HepG2 (cell line): Measurements from ENCODE around the gene H6PD. TPM values are rescaled to one million over a fixed set of nuclear protein-coding genes. Genes with fewer than 3 reads are reported as not detected.

Source experiments
- ATAC-seq: fragments of 200-7000 bp; cut with Tn5 transposase; 3 replicates; pipeline ENCODE4 v1.9.1; 2020; ENCODE audit warnings: mild to moderate bottlenecking, moderate library complexity
- BruUV-seq: library from RNA; stranded (reverse); fragments of 400-500 nt; replicated peaks from 2 replicates; lab custom pipeline; 2021; lab: Mats Ljungman, UMichigan
- CTCF ChIA-PET: fragments of 300-600 bp; formaldehyde crosslinking; extraction: SDS; loops from one replicate; lab custom pipeline; 2021; ENCODE audit warnings: low total read pairs, inconsistent platforms, low intra/inter-chr PET ratio; lab: Yijun Ruan, JAX
- POLR2A ChIA-PET: fragments of 350-600 bp; sonication (Branson Sonifier 250); formaldehyde crosslinking; loops from one replicate; lab custom pipeline; 2020; ENCODE audit warnings: antibody characterized with exemption, inconsistent platforms; lab: Yijun Ruan, JAX
- DNase-seq: peaks from one replicate; pipeline ENCODE4 v3.0.0-alpha.2; 2015; ENCODE audit warnings: low spot score
- FAIRE-seq: peaks from 3 replicates; lab custom pipeline; 2011; peaks lifted over from hg19 to GRCh38; lab: Jason Lieb, UNC
- H2AFZ ChIP-seq: one replicate; pipeline ENCODE4 v1.6.1; 2011; ENCODE audit warnings: low read length, inconsistent platforms
- H3K27ac ChIP-seq: fragments of 300-600 bp; 3 replicates; pipeline ENCODE4 v1.8.0; 2011; ENCODE audit warnings: mixed run types, mild to moderate bottlenecking, mixed read lengths, low read length, inconsistent platforms; ENCODE audit not compliant: insufficient read depth; ENCODE audit errors: extremely low read length
- H3K27me3 ChIP-seq, 2 experiments: fragments of 200-600 bp in 1 of 2; 2 replicates in 1 of 2; 3 replicates in 1 of 2; pipeline versions ENCODE4 v1.6.0 to v1.8.0; 2011; ENCODE audit warnings: low read length in 2 of 2, mild to moderate bottlenecking in 2 of 2, moderate library complexity in 2 of 2, inconsistent platforms in 1 of 2; ENCODE audit not compliant: insufficient read depth in 2 of 2, control insufficient read depth in 1 of 2
- H3K36me3 ChIP-seq, 2 experiments: fragments of 200-600 bp in 1 of 2; replicated peaks in 1 of 2; 2 replicates in 1 of 2; 3 replicates in 1 of 2; pipeline versions ENCODE4 v1.5.1 to v1.8.0; 2011; ENCODE audit warnings: low read length in 2 of 2, inconsistent platforms in 1 of 2; ENCODE audit not compliant: insufficient read depth in 2 of 2, control insufficient read depth in 1 of 2
- H3K4me1 ChIP-seq: 2 replicates; pipeline ENCODE4 v1.5.1; 2012; ENCODE audit warnings: low read length, inconsistent platforms; ENCODE audit not compliant: insufficient read depth
- H3K4me2 ChIP-seq: 2 replicates; pipeline ENCODE4 v1.6.0; 2011; ENCODE audit warnings: low read depth, low read length, inconsistent platforms
- H3K4me3 ChIP-seq, 3 experiments: fragments of 200-600 bp in 1 of 3; sonication (generic), shearing (Covaris generic) in 1 of 3; replicated peaks in 1 of 3; 2 replicates each; pipeline ENCODE4 v1.5.1; 2011 to 2016; ENCODE audit warnings: low read length in 3 of 3, inconsistent platforms in 2 of 3, low read depth in 2 of 3, mild to moderate bottlenecking in 2 of 3, control low read depth in 1 of 3, mixed read lengths in 1 of 3; ENCODE audit not compliant: insufficient read depth in 1 of 3
- H3K79me2 ChIP-seq: one replicate; pipeline ENCODE4 v1.6.1; 2011; ENCODE audit warnings: low read length, inconsistent platforms; ENCODE audit not compliant: insufficient read depth
- H3K9ac ChIP-seq: 2 replicates; pipeline ENCODE4 v1.6.0; 2011; ENCODE audit warnings: mild to moderate bottlenecking, low read depth, low read length, inconsistent platforms; ENCODE audit not compliant: insufficient read depth
- H3K9me3 ChIP-seq: 2 replicates; pipeline ENCODE4 v1.5.1; 2012; ENCODE audit warnings: mild to moderate bottlenecking, low read length
- H4K20me1 ChIP-seq: 2 replicates; pipeline ENCODE4 v1.6.0; 2011; ENCODE audit warnings: inconsistent platforms, mild to moderate bottlenecking, low read length, moderate library complexity; ENCODE audit not compliant: insufficient read depth
- ADNP ChIP-seq: sonication (generic); formaldehyde crosslinking; IDR thresholded peaks from 2 replicates; pipeline ENCODE4 v1.4.0; 2020; ENCODE audit warnings: missing genetic modification reagents
- AHR ChIP-seq: IDR thresholded peaks from 2 replicates; pipeline ENCODE4 v1.6.1; 2018; ENCODE audit warnings: missing genetic modification reagents, missing compliant biosample characterization
- ELF3 ChIP-seq: IDR thresholded peaks from 2 replicates; pipeline ENCODE4 v1.6.1; 2016; ENCODE audit warnings: missing genetic modification reagents, missing compliant biosample characterization
- FOXP1 ChIP-seq, 2 experiments: fragments of 450-650 bp in 1 of 2; IDR thresholded peaks; 2 replicates each; pipeline ENCODE4 v1.6.1; 2017 to 2018; ENCODE audit warnings: antibody characterized with exemption in 1 of 2
- GATA4 ChIP-seq: sonication (generic); IDR thresholded peaks from 2 replicates; pipeline ENCODE4 v1.6.1; 2016; ENCODE audit warnings: antibody characterized with exemption, low read depth, borderline replicate concordance
- HMG20A ChIP-seq: IDR thresholded peaks from 2 replicates; pipeline ENCODE4 v1.6.1; 2016; ENCODE audit warnings: borderline replicate concordance
- HNRNPLL ChIP-seq: fragments of 200-400 bp; formaldehyde crosslinking; IDR thresholded peaks from 2 replicates; pipeline ENCODE4 v1.6.1; 2017; ENCODE audit warnings: mild to moderate bottlenecking, low read depth, low read length; ENCODE audit not compliant: poor library complexity, severe bottlenecking
- MEF2D ChIP-seq: sonication (generic); formaldehyde crosslinking; IDR thresholded peaks from 2 replicates; pipeline ENCODE4 v1.5.1; 2020; ENCODE audit warnings: mild to moderate bottlenecking, missing genetic modification reagents
- MYNN ChIP-seq: sonication (generic); formaldehyde crosslinking; IDR thresholded peaks from 2 replicates; pipeline ENCODE4 v1.4.0; 2020; ENCODE audit warnings: mild to moderate bottlenecking, low read depth, missing genetic modification reagents
- PTBP1 ChIP-seq: fragments of 200-400 bp; formaldehyde crosslinking; IDR thresholded peaks from 2 replicates; pipeline ENCODE4 v1.6.1; 2018; ENCODE audit warnings: low read length, low read depth; ENCODE audit not compliant: poor library complexity, severe bottlenecking
- YEATS4 ChIP-seq: sonication (generic); formaldehyde crosslinking; IDR thresholded peaks from 2 replicates; pipeline ENCODE4 v1.4.0; 2020; ENCODE audit warnings: missing genetic modification reagents, borderline replicate concordance
- ZBTB26 ChIP-seq: IDR thresholded peaks from 2 replicates; pipeline ENCODE4 v1.6.1; 2016; ENCODE audit warnings: missing compliant biosample characterization, missing genetic modification reagents, borderline replicate concordance
- WGBS: methylation state at CpG from one replicate; pipeline ENCODE4 v1.1.6; 2017; ENCODE audit warnings: low lambda C conversion rate; 5-methylcytosine and 5-hydroxymethylcytosine counted together
- in situ Hi-C: cut with HindIII; loops from 2 replicates; pipeline ENCODE4 v1.10.0; 2017; ENCODE audit warnings: low pct_unique_long_range_greater_than_20kb; ENCODE audit not compliant: extremely low pct_ligation_motif_present
- intact Hi-C: fragments of 100-400 bp; cut with micrococcal nuclease; formaldehyde crosslinking; loops from one replicate; pipeline ENCODE4 v1.10.0; 2022; ENCODE audit not compliant: unreplicated experiment
- polyA plus RNA-seq, 8 experiments: library from polyadenylated mRNA; depleted of rRNA in 3 of 8; stranded (reverse) in 7 of 8; unstranded in 1 of 8; fragments of >200 nt; fragmentation: Illumina TruSeq in 4 of 8; extraction: Trizol in 4 of 8; gene quantifications; 2 replicates each; pipeline versions ENCODE4 v1.2.1 to v1.2.3, GENCODE V29; 2011 to 2016; ENCODE audit warnings: low read depth in 4 of 8, missing spikeins in 1 of 8, mixed read lengths in 1 of 8; ENCODE audit not compliant: insufficient read depth in 1 of 8
- total RNA-seq, 5 experiments: library from RNA; depleted of rRNA; stranded (reverse); fragments of >200 nt; fragmentation: Illumina TruSeq; extraction: Trizol; gene quantifications; 2 replicates each; pipeline ENCODE4 v1.2.3, GENCODE V29; 2016; ENCODE audit warnings: low read depth in 1 of 5
- TF ChIP-seq, protein P1 (sequence below): sonication (generic); formaldehyde crosslinking; IDR thresholded peaks from 2 replicates; pipeline ENCODE4 v1.8.1; 2023; ENCODE audit warnings: mild to moderate bottlenecking, moderate library complexity, missing genetic modification reagents
- TF ChIP-seq, protein P2 (sequence below): sonication (generic); formaldehyde crosslinking; IDR thresholded peaks from 2 replicates; pipeline ENCODE4 v1.4.0; 2020; ENCODE audit warnings: mild to moderate bottlenecking, missing genetic modification reagents
- TF ChIP-seq, protein P3 (sequence below): IDR thresholded peaks from 2 replicates; pipeline ENCODE4 v1.6.1; 2016; ENCODE audit warnings: missing genetic modification reagents, missing compliant biosample characterization

Gene H6PD
- total and polyA plus RNA-seq, 2 of the 13 experiments (the other 11 are each of a cell fraction or from before 2014, with no cell fraction given), result 9.3 to 14.1 TPM

DNA sequence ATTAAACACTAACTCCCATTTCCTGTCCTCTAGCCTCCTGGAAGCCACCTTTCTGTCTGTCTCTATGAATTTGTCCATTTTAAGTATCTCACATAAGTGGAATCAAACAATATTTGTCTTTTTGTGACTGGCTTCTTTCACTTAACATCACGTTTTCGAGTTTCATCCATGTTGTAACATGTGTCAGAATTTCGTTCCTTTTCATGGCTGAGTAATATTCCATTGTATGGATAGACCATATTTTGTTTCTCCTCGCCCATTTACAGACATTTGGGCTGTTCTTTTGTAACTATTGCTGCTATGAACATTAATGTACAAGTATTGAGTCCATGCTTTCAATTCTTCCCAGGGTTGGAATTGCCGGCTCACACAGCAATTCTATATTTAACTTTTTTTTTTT is 15.7 kb upstream of the H6PD start:
- no peak overlapping the region for H3K9ac ChIP-seq
- H2AFZ ChIP-seq, result no peak overlapping the region
- DNase-seq (no peak), FAIRE-seq (no peak), ATAC-seq (no peak)
- intact Hi-C loops, result no loop called here
- no peak overlapping the region for H3K27ac ChIP-seq
- H3K27me3 ChIP-seq, result no peaks in the 10 kb centered on the region
- H3K4me1 ChIP-seq, result peaks cover 14% of the 10 kb centered on the region
- no peaks in the 10 kb centered on the region for H3K79me2 ChIP-seq
- no peak overlapping the region for H3K4me2 ChIP-seq
- POLR2A ChIA-PET, result no interaction called here
- no peak for TF ChIP-seq ADNP (CRISPR knock-in tag)
- TF ChIP-seq, protein P1, sequence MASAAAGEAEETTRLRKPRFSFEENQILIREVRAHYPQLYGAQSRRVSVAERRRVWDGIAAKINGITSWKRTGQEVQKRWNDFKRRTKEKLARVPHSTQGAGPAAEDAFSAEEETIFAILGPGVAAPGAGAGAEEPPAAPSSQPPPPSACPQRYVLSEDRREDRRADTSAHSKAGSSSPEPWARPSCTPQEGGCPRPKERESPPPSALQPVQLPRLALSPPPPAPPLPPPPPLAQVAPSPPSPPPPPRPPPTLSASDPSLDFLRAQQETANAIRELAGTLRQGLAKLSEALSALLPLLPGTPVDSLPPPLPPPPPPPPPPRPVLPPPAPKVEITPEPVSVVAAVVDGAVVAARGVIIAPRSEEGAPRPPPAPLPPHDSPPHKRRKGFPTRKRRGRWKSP (CRISPR knock-in tag), result no peak
- no peak overlapping the region for H3K4me3 ChIP-seq
- no peaks in the 10 kb centered on the region for H3K36me3 ChIP-seq
- no peaks in the 10 kb centered on the region for H3K9me3 ChIP-seq
- no peaks in the 10 kb centered on the region for H4K20me1 ChIP-seq
- in situ Hi-C loops, result no loop called here
- no TSS peak for BruUV-seq
- 22% methylated on average over 5 of the region's 5 CpGs for WGBS
- CTCF ChIA-PET, result no interaction called here

- no peak overlapping the region for H3K9ac ChIP-seq
- H4K20me1 ChIP-seq, result no peaks in the 10 kb centered on the region
- intact Hi-C loops (no loop called here), in situ Hi-C loops (no loop called here)
- H3K4me2 ChIP-seq, result no peak overlapping the region
- ATAC-seq (no peak), DNase-seq (no peak), FAIRE-seq (no peak)
- H2AFZ ChIP-seq, result no peak overlapping the region
- POLR2A ChIA-PET, result no interaction called here
- H3K27ac ChIP-seq, result no peak overlapping the region
- 56% methylated on average over 14 of the region's 14 CpGs for WGBS
- no peaks in the 10 kb centered on the region for H3K9me3 ChIP-seq
- no peaks in the 10 kb centered on the region for H3K79me2 ChIP-seq
- no peaks in the 10 kb centered on the region for H3K4me1 ChIP-seq
- CTCF ChIA-PET, result no interaction called here
- no peak overlapping the region for H3K4me3 ChIP-seq
- BruUV-seq, result no TSS peak
- no peaks in the 10 kb centered on the region for H3K36me3 ChIP-seq
- peaks cover 1 to 8% of the 10 kb centered on the region in 2 experiments; a peak in 2 of 5 replicates for H3K27me3 ChIP-seq
- TF ChIP-seq YEATS4 (CRISPR knock-in tag) (no peak), MYNN (no peak), HNRNPLL (no peak), ZBTB26 (CRISPR knock-in tag) (no peak), MEF2D (CRISPR knock-in tag) (no peak), PTBP1 (no peak), ELF3 (CRISPR knock-in tag) (no peak), AHR (CRISPR knock-in tag) (no peak), GATA4 (no peak), FOXP1 (IDR thresholded peaks at IDR 0.05) (no peak), FOXP1 (CRISPR knock-in tag; IDR thresholded peaks at IDR 0.05) (no peak), HMG20A (no peak)
- TF ChIP-seq, protein P2, sequence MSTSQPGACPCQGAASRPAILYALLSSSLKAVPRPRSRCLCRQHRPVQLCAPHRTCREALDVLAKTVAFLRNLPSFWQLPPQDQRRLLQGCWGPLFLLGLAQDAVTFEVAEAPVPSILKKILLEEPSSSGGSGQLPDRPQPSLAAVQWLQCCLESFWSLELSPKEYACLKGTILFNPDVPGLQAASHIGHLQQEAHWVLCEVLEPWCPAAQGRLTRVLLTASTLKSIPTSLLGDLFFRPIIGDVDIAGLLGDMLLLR, result no peak
- TF ChIP-seq, protein P3, sequence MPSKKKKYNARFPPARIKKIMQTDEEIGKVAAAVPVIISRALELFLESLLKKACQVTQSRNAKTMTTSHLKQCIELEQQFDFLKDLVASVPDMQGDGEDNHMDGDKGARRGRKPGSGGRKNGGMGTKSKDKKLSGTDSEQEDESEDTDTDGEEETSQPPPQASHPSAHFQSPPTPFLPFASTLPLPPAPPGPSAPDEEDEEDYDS, result no peak
Observed at GRCh38 chr1:9222846-9223625, 11.5 kb upstream of the H6PD start.
